ENCODE results near the gene HMGCS2.

- TF ChIP-seq CTCF (IDR thresholded peaks at IDR 0.05; ENCODE audit: borderline replicate concordance, extremely low read depth, low read length, poor library complexity, severe bottlenecking) (no peak), EZH2 (IDR thresholded peaks at IDR 0.05; ENCODE audit: borderline replicate concordance, low read depth, low read length, severe bottlenecking) (no peak)
Observed at GRCh38 chr1:119740896-119741780, 27.6 kb downstream of the HMGCS2 start.
